A549 (cell line): Measurements from ENCODE around the gene CYB561D1.

ENCODE experiments used
- EP300 ChIP-seq, 2 experiments: fragments of >200 bp; sonication (Bioruptor Twin); formaldehyde crosslinking; IDR thresholded peaks; 2 replicates in 1 of 2; 3 replicates in 1 of 2; pipeline ENCODE4 v1.6.1; 2016 to 2017
- POLR2A ChIP-seq: IDR thresholded peaks from 2 replicates; pipeline ENCODE4 v1.6.1; 2012; ENCODE audit warnings: mild to moderate bottlenecking, low read length
- TF ChIP-seq, protein P1 (sequence below): fragments of >200 bp; sonication (Bioruptor Twin); formaldehyde crosslinking; IDR thresholded peaks from 3 replicates; pipeline ENCODE4 v1.5.1; 2016
- TF ChIP-seq, protein P2 (sequence below): fragments of >200 bp; sonication (Bioruptor Twin); formaldehyde crosslinking; IDR thresholded peaks from 3 replicates; pipeline ENCODE4 v1.6.1; 2016

DNA sequence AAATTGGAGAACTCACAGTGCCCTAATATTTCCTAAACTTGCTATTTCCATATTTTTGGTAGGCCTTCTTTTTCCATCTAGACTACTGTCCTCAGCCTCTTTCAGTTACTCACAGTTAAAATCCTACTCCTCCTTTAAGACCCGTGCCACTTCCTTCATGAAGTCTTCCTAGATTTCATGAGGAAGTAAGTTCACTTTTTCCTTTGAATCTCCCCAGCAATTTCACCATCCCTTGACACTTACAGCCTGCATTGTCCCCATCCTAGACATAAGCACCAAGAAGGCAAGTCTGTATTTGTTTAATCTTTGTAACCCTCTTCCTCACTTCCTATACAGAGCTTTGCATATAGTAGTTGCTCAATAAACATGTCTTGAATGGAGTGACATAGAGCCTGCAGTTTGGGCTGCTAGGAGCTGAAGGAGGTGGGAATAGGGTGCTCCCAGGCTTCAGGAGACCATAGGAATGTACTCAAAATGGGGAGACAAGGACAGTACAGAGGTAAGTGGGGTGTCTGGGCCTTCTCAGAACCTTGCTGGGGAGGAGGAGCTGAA is 40.5 kb downstream of the CYB561D1 start:
- TF ChIP-seq, protein P1, sequence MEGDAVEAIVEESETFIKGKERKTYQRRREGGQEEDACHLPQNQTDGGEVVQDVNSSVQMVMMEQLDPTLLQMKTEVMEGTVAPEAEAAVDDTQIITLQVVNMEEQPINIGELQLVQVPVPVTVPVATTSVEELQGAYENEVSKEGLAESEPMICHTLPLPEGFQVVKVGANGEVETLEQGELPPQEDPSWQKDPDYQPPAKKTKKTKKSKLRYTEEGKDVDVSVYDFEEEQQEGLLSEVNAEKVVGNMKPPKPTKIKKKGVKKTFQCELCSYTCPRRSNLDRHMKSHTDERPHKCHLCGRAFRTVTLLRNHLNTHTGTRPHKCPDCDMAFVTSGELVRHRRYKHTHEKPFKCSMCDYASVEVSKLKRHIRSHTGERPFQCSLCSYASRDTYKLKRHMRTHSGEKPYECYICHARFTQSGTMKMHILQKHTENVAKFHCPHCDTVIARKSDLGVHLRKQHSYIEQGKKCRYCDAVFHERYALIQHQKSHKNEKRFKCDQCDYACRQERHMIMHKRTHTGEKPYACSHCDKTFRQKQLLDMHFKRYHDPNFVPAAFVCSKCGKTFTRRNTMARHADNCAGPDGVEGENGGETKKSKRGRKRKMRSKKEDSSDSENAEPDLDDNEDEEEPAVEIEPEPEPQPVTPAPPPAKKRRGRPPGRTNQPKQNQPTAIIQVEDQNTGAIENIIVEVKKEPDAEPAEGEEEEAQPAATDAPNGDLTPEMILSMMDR: no peak
- TF ChIP-seq EP300 (IDR thresholded peaks at IDR 0.05) (no peak), POLR2A (no peak)
- TF ChIP-seq, protein P2, sequence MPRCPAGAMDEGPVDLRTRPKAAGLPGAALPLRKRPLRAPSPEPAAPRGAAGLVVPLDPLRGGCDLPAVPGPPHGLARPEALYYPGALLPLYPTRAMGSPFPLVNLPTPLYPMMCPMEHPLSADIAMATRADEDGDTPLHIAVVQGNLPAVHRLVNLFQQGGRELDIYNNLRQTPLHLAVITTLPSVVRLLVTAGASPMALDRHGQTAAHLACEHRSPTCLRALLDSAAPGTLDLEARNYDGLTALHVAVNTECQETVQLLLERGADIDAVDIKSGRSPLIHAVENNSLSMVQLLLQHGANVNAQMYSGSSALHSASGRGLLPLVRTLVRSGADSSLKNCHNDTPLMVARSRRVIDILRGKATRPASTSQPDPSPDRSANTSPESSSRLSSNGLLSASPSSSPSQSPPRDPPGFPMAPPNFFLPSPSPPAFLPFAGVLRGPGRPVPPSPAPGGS: no peak
